ENCODE results near the gene BBLN. TPM values are rescaled to one million over a fixed set of nuclear protein-coding genes. Genes with fewer than 3 reads are reported as not detected.

The BBLN gene
- polyA plus RNA-seq, 1 experiment: 60.4 TPM

DNA sequence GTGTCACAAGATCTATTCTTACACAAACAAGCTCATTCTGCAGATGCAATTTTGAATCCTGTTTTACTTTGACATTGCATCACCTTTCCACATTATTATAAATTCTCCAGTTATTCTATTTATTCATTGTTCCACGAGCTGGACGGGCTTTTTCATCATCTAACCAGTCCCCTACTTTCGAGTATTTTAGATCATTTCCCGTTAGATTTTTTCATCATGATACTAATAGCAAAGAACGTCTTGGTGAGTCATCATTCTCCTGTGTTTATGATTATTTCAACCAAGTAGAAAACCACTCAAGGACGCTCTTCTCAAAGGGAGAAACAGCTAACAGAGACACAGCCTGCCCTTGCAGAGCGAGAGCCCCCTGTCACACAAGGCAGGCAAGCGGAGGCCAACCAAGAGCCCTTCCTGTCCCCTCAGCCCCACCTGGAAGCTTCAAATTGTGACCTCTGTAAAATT lies 15.1 kb downstream of the BBLN start:
- TF ChIP-seq, protein P1, sequence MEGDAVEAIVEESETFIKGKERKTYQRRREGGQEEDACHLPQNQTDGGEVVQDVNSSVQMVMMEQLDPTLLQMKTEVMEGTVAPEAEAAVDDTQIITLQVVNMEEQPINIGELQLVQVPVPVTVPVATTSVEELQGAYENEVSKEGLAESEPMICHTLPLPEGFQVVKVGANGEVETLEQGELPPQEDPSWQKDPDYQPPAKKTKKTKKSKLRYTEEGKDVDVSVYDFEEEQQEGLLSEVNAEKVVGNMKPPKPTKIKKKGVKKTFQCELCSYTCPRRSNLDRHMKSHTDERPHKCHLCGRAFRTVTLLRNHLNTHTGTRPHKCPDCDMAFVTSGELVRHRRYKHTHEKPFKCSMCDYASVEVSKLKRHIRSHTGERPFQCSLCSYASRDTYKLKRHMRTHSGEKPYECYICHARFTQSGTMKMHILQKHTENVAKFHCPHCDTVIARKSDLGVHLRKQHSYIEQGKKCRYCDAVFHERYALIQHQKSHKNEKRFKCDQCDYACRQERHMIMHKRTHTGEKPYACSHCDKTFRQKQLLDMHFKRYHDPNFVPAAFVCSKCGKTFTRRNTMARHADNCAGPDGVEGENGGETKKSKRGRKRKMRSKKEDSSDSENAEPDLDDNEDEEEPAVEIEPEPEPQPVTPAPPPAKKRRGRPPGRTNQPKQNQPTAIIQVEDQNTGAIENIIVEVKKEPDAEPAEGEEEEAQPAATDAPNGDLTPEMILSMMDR (IDR thresholded peaks at IDR 0.05; ENCODE audit: insufficient read depth, low read depth, low read length): no peak
- Histone ChIP-seq H3K36me3 (ENCODE audit: control insufficient read depth, insufficient read depth, low read length) (peaks cover 33% of the 10 kb centered on the region), H3K27me3 (ENCODE audit: control insufficient read depth, insufficient read depth, low read length) (no peaks in the 10 kb centered on the region), H3K4me3 (ENCODE audit: low read depth, low read length) (no peak overlapping the region)
- ChIA-PET POLR2A (no interaction called here), CTCF (interaction anchor here (0.6 to 1.8 kb wide), 5 partner anchors 8 to 20 kb away, joined by 3 to 10 read pairs (median 4); no protein-coding TSS in a partner anchor)
- DNase-seq (ENCODE audit: low read depth): no peak

DNA sequence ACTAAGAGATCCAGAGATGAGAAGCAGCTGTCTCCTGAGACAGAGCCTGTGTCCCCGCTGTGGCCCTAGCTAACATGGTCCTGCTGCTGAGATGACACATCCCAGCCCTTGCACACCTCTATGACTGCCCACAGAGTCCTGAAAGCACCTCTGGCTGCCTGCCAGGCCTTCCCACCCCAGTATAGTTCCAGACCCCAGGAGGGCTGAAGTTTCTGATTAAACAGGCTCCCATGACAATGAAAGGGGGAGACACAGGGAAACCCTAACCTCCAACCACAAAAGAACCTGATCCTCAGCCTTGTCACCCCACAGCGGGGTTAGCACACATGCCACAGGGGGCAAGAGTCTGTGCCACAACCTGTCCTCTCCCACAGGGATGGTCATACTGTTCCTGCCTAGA lies 15.7 kb downstream of the BBLN start:
- Histone ChIP-seq H3K4me3 (ENCODE audit: low read depth, low read length) (no peak overlapping the region), H3K36me3 (ENCODE audit: control insufficient read depth, insufficient read depth, low read length) (peaks cover 36% of the 10 kb centered on the region), H3K27me3 (ENCODE audit: control insufficient read depth, insufficient read depth, low read length) (no peaks in the 10 kb centered on the region)
- TF ChIP-seq, protein P1 (IDR thresholded peaks at IDR 0.05; ENCODE audit: insufficient read depth, low read depth, low read length): no peak
- CTCF ChIA-PET: interaction anchor here (0.6 to 1.7 kb wide), 4 partner anchors 10 to 20 kb away, joined by 3 to 8 read pairs (median 4); partner anchors contain the start of gene CIZ1
- no peak for DNase-seq (ENCODE audit: low read depth)
- POLR2A ChIA-PET: no interaction called here

DNA sequence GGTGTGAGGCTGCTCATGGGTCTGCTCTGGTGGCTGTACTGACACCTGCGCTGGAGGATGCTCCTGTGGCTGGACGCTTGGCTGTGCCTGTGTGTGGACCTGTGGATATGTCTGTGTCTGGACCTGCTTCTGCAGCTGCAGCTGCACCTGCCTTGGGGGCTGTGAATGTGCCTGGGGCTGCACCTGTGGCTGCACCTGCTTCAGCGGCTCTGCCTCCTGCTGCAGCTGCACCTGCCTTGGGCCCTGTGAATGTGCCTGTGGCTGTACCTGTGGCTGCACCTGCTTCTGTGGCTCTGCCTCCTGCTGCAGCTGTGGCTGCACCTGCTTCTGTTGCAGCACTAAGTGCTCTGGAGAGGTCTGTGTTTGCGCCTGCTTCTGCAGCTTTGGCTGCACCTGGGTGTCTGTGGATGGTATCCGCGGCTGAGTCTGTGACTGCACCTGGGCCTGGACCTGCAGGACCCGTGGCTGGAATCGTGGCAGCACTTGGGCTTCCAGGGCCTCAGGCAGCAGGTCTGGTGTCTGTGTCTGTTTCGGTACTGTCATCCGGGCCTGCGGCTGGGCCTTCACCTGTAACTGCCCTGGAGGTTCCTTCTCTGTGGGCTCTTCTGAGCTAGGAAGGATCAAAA lies 18.9 kb downstream of the BBLN start:
- POLR2A ChIA-PET: no interaction called here
- H3K27me3 ChIP-seq (ENCODE audit: control insufficient read depth, insufficient read depth, low read length): no peaks in the 10 kb centered on the region
- DNase-seq (ENCODE audit: low read depth): no peak
- TF ChIP-seq, protein P1 (IDR thresholded peaks at IDR 0.05; ENCODE audit: insufficient read depth, low read depth, low read length): no peak
- no peak overlapping the region for H3K4me3 ChIP-seq (ENCODE audit: low read depth, low read length)
- CTCF ChIA-PET: interaction anchor here (1.2 to 4.0 kb wide), 3 partner anchors 11 to 162 kb away, joined by 3 to 20 read pairs (median 3); partner anchors contain the start of gene CIZ1
- peaks cover 42% of the 10 kb centered on the region for H3K36me3 ChIP-seq (ENCODE audit: control insufficient read depth, insufficient read depth, low read length)

DNA sequence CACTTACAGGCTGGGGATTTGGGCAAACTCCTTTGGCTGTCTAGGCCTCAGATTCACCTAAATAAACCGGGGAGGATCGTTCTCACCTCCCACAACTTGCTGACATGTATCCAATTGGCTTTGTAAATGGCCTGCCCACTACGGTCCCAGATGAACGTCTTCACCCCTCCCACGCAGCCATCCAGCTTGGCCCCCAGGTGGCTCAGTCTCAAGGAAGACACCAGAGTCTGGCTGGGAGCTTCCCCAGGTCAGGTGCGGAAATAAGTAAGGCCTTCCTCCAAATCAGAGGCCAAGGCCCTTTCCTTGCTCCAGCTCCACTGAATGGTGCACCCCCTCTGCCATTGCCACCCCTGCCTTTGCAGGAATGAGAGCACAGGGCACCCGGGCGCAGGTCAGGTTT lies 19.9 kb downstream of the BBLN start:
- POLR2A ChIA-PET: no interaction called here
- no peak overlapping the region for H3K4me3 ChIP-seq (ENCODE audit: low read depth, low read length)
- H3K36me3 ChIP-seq (ENCODE audit: control insufficient read depth, insufficient read depth, low read length): peaks cover 41% of the 10 kb centered on the region
- no peak for DNase-seq (ENCODE audit: low read depth)
- TF ChIP-seq, protein P1 (IDR thresholded peaks at IDR 0.05; ENCODE audit: insufficient read depth, low read depth, low read length): no peak
- CTCF ChIA-PET: interaction anchor here (1.3 to 4.0 kb wide), 2 partner anchors 10 to 19 kb away, joined by 3 to 20 read pairs; partner anchors contain the start of gene CIZ1
- no peaks in the 10 kb centered on the region for H3K27me3 ChIP-seq (ENCODE audit: control insufficient read depth, insufficient read depth, low read length)

DNA sequence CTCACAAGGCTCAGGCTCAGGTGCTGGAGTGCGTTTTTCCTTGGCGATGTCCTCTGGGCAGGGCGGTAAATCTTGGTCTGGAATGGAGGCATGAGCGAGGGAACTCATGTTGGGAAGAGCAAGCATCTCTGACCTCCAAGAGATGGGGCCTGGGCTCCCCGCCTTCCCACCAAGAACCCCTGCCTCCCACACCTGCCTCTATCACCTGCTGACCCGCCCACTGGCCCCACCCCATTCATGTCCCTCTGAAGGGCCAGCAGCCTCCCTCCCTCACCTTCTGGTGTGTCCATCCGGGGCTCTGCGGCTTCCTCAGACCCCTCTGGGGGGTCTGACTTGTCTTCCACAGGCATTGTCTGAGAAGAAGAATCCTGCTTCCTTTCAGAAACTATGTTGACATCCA lies 20.4 kb downstream of the BBLN start:
- peaks cover 45% of the 10 kb centered on the region for H3K36me3 ChIP-seq (ENCODE audit: control insufficient read depth, insufficient read depth, low read length)
- H3K4me3 ChIP-seq (ENCODE audit: low read depth, low read length): no peak overlapping the region
- no peak for DNase-seq (ENCODE audit: low read depth)
- POLR2A ChIA-PET: no interaction called here
- CTCF ChIA-PET: interaction anchor here (0.8 to 4.0 kb wide), 2 partner anchors 10 to 161 kb away, joined by 7 to 20 read pairs; partner anchors contain the start of gene CIZ1
- TF ChIP-seq, protein P1 (IDR thresholded peaks at IDR 0.05; ENCODE audit: insufficient read depth, low read depth, low read length): no peak
- no peaks in the 10 kb centered on the region for H3K27me3 ChIP-seq (ENCODE audit: control insufficient read depth, insufficient read depth, low read length)
